Measurements from ENCODE around the gene NFIB.

Gene NFIB

GRCh38 chr9:14304259-14304658 is 9.7 kb downstream of the NFIB start:
- DNase-seq (ENCODE audit: low spot score): no peak

DNA sequence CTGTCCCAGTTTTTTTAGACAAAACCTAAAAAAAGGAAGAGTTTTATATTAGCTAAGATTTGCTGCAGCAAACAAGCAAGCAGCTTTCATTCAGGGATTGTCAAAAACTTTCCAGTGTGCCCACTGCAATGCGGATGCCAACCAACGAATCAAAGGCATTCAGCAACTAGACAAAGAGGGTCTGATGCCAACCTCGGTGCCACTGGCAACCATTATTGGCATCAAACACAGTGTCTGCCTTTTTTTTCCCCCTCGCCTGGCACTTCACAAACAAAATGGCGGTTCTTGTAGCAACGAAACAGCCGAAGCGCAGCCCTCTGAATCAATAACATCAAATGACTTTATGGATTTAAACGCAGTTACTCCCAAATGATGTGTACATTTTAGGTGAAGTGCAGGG is 10.4 kb downstream of the NFIB start:
- DNase-seq (ENCODE audit: low spot score): no peak

DNA sequence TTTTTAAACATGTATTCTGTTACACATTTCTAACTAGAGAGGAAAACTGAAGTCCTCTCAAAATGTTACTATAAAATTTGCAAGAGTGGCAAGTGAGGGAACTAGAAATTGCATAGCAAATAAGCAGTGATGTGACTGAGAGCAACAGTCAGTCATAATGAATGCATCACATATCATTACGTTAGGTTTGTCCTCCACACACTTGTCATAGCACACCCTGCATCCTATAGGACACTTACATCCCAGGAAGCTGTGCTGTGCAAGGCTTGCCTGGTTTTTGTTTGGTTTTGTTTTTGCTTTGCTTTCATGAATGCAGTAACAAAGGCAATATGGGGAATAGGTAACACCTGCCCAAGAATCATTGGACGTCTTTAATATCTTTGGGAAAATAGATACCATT is 10.8 kb downstream of the NFIB start:
- no peak for DNase-seq (ENCODE audit: low spot score)

DNA sequence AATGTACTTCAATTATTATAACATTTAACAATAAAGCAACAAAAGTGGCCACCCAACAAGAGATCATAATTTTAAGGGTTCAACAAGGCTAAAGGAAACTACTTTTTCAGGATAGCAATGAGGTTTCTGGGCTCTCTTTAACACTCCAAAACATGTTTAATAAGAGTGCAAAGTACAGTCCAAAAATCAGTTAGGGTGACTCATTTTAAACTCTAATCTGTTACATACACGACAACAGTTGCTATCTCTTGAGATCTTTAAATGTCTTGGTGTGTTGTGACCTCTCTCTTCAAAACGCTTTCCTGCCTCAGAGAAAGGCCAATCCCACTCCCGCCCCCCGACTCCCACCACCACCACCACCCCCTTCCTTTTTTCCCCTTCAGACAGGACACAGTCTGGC is 11.5 kb downstream of the NFIB start:
- no peak for DNase-seq (ENCODE audit: low spot score)

DNA sequence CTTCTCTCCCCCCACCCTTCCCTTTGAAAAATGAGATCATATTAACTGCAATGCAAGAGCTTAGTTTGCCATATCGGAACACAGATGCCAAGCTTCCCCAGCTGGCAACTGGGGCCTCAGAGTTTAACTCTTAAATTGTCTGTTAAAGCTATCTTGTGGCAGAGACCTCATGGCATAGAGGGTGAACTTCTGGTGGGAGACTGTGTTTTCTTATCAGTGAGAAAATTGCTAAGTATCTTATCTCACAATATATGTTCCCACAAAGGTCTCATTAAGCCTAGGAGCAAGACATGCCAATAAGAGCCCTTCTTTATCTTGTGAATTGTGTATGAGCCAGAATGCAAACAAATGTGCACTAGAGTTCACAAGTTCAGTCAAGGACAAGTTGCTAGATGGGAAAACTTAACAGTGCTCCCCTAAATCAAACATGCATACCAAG is 12.3 kb downstream of the NFIB start:
- DNase-seq (ENCODE audit: low spot score): no peak

DNA sequence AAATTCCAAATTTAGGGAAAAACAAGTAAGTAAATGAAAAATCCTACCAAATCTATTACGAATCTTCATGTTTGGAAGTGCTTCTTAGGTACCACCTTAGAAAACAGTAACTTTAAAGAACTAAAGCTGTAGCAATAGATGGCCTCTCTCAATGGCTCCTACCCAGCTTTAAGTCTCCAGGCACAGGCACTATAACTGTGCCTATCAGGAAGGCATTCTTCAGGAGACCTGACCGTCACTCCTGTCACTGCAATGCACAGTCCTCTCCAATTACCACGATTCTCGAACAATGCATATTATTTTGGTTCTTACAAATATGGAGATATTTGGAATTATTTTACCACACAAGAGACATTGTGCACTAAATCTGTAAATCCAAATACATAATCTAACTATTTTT is 12.9 kb downstream of the NFIB start:
- no peak for DNase-seq (ENCODE audit: low spot score)

GRCh38 chr9:14300588-14300987 is 13.4 kb downstream of the NFIB start:
- DNase-seq (ENCODE audit: low spot score): no peak

GRCh38 chr9:14300040-14300439 is 13.9 kb downstream of the NFIB start:
- no peak for DNase-seq (ENCODE audit: low spot score)

- DNase-seq (ENCODE audit: low spot score): no peak
Measured at GRCh38 chr9:14298601-14299022, 15.3 kb downstream of the NFIB start.

DNA sequence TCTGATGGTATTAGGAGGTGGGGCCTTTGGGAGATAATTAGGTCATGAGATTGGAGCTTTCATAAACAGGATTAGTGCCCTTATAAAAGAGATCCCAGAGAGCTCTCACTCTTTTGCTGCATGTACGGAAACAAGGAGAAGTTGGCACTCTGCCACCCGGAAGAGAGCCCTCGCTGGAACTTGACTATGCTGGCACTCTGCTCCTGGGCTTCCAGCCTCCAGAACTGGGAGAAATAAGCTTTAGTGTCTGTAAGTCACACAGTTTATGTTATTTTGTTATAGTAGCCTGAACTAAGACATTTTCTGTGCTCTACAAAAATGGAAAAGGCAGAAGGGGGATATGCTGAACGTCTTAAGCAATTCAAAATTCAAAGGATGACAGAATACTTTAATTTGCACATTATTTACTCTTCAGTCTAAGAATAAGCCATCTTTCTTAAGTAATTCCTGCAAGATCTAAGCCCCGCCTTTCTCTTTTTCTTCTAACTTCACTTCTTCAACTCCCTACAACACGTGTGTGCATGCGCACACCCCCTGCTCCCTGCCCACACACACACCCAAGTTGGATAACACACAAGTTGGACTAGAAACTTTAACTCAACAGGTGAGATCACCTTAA is 17.3 kb downstream of the NFIB start:
- DNase-seq (ENCODE audit: low spot score): no peak

DNA sequence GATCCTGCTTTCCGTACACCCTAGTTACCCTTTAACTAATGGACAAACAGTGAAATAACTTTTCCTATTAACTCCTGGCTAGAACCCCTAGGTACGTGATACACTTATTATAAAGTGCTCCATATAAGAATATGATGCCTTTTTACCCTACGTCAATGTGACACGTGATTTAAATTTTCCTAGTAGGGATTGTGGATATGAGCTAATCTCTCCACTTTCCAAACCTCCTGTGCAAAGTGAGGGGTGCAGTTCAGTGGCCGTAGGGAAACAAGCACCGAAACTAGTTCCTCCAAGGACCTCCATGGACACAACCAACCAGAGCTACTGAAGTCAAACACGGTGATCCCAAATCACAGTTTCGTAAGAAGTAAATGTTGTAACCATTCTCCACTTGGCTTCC is 19.3 kb downstream of the NFIB start:
- no peak for DNase-seq (ENCODE audit: low spot score)

GRCh38 chr9:14293801-14294200 is 20.1 kb downstream of the NFIB start:
- DNase-seq (ENCODE audit: low spot score): no peak

DNA sequence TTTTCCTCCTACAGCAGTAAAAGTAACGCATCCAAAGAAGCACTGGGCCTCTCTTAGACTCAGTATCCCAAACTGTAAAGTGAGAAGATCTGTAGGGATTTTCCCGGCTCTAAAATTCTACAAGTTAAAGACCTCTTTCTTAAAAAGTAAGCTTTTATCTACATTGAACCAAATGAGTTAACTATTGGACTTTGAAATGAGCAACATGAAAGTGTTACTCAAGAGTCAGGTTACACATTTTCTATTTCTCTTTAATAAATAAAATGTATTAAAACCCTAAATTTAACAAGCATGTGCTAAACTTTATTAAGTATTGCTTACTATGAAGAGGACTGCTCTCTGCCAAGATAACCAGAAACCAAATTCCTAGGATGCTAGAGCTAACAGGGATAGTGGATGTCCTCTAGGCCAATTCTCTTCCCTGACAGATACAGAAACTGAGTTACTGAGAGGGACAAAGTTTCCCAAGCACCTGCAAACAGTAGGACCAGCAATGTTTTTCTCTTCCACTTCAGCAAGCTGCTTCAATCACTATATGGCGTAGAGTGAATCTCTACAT is 21.7 kb downstream of the NFIB start:
- no peak for DNase-seq (ENCODE audit: low spot score)

DNA sequence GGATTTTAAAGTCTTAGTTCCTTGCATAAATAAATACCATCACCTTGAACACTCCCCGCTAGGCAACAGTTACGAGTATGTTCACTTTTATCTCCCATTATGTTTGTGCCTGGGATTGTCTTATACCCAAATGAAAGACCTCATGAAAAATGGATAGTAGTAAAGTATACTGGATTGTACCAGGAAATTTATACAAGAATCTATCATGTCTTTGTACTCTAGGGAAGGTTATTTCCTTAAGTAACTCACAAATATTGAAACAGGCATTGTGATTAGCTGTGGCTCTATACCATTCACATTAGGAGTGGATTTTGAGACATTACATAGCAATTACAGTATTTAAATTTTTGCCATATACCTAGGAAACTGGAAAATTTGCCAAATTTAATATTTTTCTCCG is 24.0 kb downstream of the NFIB start:
- no peak for DNase-seq (ENCODE audit: low spot score)

GRCh38 chr9:14288433-14288832 is 25.5 kb downstream of the NFIB start:
- no peak for DNase-seq (ENCODE audit: low spot score)

- no peak for DNase-seq (ENCODE audit: low spot score)
Measured at GRCh38 chr9:14286121-14286520, 27.8 kb downstream of the NFIB start.

GRCh38 chr9:14283276-14283675 is 30.7 kb downstream of the NFIB start:
- DNase-seq (ENCODE audit: low spot score): no peak

DNA sequence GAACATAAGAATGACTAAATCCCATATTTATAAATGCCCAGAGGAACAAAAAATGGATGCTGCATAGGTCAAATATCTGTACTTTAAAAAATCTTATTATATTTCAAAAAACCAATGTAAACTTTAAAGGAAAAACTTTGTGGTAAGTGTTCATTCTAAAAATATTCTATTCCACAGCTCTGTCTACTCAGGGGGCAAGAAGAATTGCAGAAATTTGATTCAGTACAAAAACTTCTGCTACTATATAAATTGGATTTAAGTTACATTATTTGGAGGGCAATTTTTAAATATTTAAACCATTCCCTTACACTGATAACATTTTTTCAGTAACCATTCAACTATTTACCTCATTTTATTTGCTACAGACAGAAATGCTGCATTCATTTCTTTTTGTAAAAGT is 32.1 kb downstream of the NFIB start:
- no peak for DNase-seq (ENCODE audit: low spot score)

DNA sequence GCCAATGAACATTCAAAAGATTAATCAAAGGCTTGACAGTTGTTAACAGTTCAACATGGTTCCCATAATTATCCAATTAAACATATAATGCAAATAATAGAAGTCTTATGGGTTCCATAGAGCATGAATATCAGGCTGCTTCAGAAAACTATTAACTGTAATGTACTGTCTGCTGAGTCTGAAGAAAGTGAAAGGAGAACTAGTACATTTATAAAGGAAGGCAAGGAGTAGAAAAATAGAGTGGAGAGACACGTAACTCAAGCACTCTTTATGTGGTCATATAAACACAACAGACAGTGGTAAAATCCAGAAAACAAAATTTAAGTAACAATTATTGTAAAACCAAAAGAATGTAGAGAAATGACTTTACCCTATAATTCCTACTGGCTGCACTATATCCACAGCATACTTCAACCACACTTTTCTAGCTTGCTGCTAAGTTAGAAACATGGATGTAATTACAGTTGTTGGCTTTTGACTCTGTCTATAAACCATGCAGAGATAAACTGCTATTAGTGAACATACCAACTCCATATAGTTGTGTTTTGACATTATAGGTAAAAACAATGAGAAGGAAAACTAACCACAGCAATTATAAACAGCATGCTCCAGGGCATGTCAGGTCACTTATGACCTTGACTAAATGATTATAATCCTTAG is 32.7 kb downstream of the NFIB start:
- DNase-seq (ENCODE audit: low spot score): no peak

GRCh38 chr9:14279671-14280070 is 34.3 kb downstream of the NFIB start:
- no peak for DNase-seq (ENCODE audit: low spot score)

DNA sequence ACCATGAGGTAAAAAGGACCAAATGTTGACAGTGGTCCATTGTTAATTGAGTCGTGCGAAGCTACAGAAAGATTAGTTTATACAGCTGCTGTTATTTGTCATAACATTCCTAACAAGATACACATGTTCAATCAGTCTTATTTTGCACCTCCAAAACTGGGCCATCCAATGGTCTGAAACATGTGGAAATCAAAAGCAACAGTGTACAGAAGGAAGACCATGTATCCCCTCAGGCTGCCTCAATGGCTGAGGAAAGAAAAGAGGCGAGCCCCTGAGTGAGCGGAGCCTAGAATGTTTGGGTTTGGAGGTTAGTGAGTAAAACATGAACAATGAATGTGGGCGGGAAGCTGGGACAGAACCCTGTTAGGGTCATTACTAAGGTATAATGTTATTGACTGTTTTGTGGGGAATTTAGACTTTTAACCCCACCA is 35.6 kb downstream of the NFIB start:
- DNase-seq (ENCODE audit: low spot score): no peak

GRCh38 chr9:14277761-14278160 is 36.2 kb downstream of the NFIB start:
- no peak for DNase-seq (ENCODE audit: low spot score)

- peak; percentile 31 for DNase-seq (ENCODE audit: low spot score)
Measured at GRCh38 chr9:14277244-14277643, 36.7 kb downstream of the NFIB start.

DNA sequence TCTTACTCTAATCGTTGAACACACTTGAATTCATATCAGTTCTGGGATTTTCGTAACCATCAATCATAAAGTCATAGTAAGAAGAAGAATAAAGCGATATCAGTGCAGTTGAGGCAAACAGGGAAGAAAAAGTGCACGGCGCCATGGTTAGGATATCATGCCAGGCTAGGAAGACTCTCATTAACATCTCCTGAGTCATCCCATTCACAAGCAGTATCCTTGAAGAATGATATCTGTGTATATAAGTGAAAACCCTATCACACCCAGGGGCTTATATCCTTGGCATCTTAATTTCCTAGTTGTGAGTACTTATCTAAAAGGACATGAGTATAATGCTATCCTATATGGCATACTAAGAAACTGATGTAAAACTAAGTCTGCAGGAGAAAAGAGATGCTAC is 38.6 kb downstream of the NFIB start:
- DNase-seq (ENCODE audit: low spot score): no peak
